Left renal cortex interstitium (tissue), 4 donors: ENCODE data around the gene VPS52. TPM values are rescaled to one million over a fixed set of nuclear protein-coding genes. Genes with fewer than 3 reads are reported as not detected.

Experiments used
- polyA plus RNA-seq, 4 donors: library from polyadenylated mRNA; unstranded; fragments of 120-200 nt; gene quantifications; one replicate each; pipeline ENCODE4 v1.2.1, GENCODE V29; 2013; ENCODE audit not compliant: insufficient read length in 4 of 4

Gene VPS52
- polyA plus RNA-seq, 4 donors = 59.5 to 98.7 (median 77.5) TPM

Other genes starting within 250 kb of the VPS52 start
- 10 to 100 TPM; 16.8 to 39.8 (median 19.2) TPM for gene HLA-DPA1, start 198.2 kb downstream of the VPS52 start, polyA plus RNA-seq
- gene HLA-DPB1, start 195.9 kb downstream of the VPS52 start, polyA plus RNA-seq = 10 to 100 TPM; 17.5 to 24.7 (median 21.9) TPM
- 1 to 10 TPM; 4.1 to 6.6 (median 5.6) TPM for gene COL11A2, start 79.4 kb downstream of the VPS52 start, polyA plus RNA-seq
- 10 to 100 TPM; 49.6 to 67.6 (median 57.0) TPM for gene RXRB, start 71.2 kb downstream of the VPS52 start, polyA plus RNA-seq
- 100 to 1,000 TPM; 105 to 127 (median 111) TPM for gene SLC39A7, start 71.0 kb downstream of the VPS52 start, polyA plus RNA-seq
- gene HSD17B8, start 67.2 kb downstream of the VPS52 start, polyA plus RNA-seq = 10 to 100 TPM; 25.3 to 31.0 (median 27.6) TPM
- gene RING1, start 63.4 kb downstream of the VPS52 start, polyA plus RNA-seq = 10 to 100 TPM; 51.7 to 73.1 (median 66.6) TPM
- 1,000 to 10,000 TPM; 2,825 to 3,624 (median 3,323) TPM for gene RPS18, start 199 bp upstream of the VPS52 start, polyA plus RNA-seq
- gene B3GALT4, start 5.2 kb upstream of the VPS52 start, polyA plus RNA-seq = 1 to 10 TPM; 4.1 to 5.2 (median 4.9) TPM
- 10 to 100 TPM; 58.6 to 81.8 (median 73.0) TPM for gene WDR46, start 17.4 kb upstream of the VPS52 start, polyA plus RNA-seq
- 10 to 100 TPM; 73.3 to 86.9 (median 74.2) TPM for gene PFDN6, start 17.7 kb upstream of the VPS52 start, polyA plus RNA-seq
- gene RGL2, start 27.1 kb upstream of the VPS52 start, polyA plus RNA-seq = 100 to 1,000 TPM in 2 of 4 donors, 10 to 100 TPM in 2; 93.2 to 150 (median 113) TPM
- 10 to 100 TPM; 29.8 to 53.6 (median 40.3) TPM for gene TAPBP, start 42.2 kb upstream of the VPS52 start, polyA plus RNA-seq
- gene ZBTB22, start 45.9 kb upstream of the VPS52 start, polyA plus RNA-seq = 10 to 100 TPM; 21.5 to 30.4 (median 27.2) TPM
- gene DAXX, start 51.1 kb upstream of the VPS52 start, polyA plus RNA-seq = 10 to 100 TPM; 50.6 to 59.5 (median 54.8) TPM
- gene KIFC1, start 119.9 kb upstream of the VPS52 start, polyA plus RNA-seq = 10 to 100 TPM; 35.9 to 49.1 (median 43.3) TPM
- 10 to 100 TPM; 59.1 to 87.0 (median 75.9) TPM for gene PHF1, start 139.1 kb upstream of the VPS52 start, polyA plus RNA-seq
- 100 to 1,000 TPM; 218 to 288 (median 238) TPM for gene CUTA, start 146.2 kb upstream of the VPS52 start, polyA plus RNA-seq
- gene SYNGAP1, start 148.2 kb upstream of the VPS52 start, polyA plus RNA-seq = 10 to 100 TPM; 18.2 to 50.2 (median 37.3) TPM
- gene ZBTB9, start 182.7 kb upstream of the VPS52 start, polyA plus RNA-seq = 10 to 100 TPM; 14.1 to 16.9 (median 14.6) TPM